Effector CD8-positive, alpha-beta T cell (primary cell): Measurements from ENCODE around the gene CBX8.

Experiments
- DNase-seq: peaks from one replicate; lab custom pipeline; 2025; lab: John Stamatoyannopoulos, UW

Gene CBX8

DNA sequence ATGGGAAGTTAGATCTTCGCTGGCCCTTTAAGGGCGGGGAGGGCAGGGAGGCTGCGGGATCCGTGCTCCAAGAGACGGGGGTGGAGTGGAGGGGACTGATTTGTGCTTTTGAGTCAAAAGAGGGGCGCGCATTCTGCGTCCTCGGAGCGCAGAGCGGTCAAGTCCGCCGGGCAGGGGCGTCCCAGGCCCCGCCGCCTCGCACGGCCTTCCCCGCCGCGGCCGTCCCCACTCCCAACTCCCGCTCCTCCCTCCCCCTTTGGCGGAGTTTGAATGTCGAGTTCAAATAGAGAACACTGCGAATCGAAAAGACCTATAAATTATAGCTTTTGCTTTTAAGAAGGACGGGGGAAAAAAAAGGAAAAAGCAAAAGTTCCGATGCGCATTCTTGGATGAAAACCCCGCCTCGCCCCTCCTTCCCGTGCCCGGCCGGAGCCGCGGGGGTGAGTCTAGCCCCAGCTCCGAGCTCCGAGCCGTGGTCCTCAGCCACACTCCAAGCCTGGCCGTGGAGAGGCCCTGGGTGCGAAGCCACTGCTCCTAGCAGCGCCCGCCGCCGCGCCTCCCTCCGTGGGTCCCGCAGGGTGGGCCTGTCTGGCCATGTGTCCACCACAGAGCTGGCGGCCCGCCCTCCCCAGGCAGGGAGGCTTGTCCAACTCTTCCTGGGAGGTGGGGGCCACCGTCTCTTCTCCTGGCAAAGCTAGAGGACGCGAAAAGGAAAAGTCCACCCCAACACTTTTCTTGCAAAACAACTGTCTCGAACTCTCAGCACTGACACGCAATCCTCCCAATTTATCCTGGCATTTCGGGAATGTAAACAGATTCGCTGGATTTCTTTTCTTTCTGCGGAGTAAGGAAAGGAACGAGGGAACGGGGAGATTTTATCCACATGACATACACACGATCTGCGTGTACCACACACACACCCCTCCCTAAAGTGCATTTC is 3.6 kb downstream of the CBX8 start:
- DNase-seq, result no peak

DNA sequence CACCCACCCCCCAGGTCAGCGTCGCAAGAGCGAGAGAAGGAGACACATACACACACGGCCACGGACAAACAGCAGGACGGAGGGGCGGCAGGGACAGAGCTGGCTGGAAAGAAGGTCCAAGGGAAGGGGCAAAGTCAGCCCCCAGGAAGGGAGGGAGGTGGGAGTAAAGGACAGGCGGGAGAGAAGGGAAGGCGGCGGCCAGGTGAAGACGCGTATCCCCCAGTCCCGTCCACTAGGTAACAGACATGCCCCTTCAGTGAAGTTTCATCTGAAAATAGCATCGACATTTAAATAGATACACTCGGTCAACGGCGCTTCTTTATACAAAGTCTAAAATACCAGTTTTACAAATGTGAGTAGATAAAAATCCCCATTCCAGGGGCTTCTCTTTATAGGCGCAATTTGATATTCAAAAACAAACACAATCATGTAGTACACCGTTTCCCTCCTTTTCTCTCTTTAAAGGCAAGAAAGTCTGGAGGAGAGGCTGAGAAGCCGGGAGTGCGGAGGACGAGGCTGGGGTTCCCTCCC is 4.5 kb downstream of the CBX8 start:
- DNase-seq, result no peak

DNA sequence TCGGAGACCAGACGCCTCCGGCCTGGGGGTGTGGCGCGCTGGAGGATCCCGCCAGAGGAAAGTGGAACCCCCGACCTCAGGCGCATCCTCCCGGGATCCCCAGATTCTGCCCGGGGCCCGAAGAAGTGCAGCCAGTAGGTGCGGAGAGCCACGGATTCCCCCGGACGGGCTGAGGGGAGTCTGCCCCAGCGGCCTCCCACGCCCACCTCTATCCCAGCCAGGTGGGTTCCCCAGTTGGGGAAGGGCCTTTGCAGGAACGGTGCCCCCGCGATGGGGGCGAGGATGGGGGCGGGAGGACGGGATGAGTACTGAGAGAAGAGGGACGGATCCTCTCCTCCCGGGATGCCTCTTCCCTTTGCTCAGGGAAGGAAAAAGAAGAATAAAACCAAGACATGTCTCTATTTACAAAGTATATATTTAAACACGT is 5.1 kb downstream of the CBX8 start:
- no peak for DNase-seq

DNA sequence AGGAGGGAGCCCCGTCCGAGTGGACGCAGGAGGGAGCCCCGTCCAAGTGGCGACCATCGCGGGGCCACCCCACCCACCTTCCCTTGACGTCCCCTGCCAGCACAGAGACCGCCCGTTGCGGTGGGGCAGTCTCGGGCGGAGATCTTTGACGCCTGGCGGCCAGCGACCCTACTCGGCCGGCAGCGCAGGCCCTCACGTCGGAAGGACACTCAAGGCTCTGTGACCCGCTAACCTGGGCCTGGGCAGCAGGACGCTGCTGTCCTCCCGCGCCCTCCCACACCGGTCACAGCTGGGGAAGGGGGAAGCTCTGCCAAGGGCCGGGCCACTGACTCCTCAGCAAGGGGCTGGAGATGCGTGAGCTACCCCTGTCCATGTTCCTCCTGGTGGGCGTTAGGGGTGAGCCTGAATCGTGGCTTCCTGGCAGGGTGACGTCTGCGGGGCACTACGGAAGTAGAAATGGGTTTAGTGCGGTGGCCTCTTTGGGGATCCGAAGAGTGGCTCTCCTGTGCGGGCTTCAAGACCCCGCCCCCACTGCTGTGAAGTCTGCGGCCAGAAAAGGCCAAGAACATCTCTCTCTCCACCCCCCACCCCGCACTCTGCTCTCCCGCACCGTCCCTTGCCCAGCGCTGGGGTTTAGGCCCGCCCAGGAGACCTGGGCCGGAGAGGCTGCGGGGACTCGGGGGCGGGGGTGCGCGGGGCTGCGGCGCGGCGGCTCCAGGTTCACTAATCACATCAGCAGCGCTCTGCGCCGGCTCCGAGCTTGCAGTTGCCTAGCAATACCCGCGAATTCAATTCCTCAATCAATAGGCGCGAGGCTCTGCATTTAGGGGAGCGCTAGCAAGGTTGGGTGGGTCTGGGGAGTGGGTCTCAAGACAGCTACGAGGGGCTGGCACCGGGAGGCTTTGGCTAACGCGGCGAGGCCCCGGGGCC is 5.8 kb downstream of the CBX8 start:
- no peak for DNase-seq

DNA sequence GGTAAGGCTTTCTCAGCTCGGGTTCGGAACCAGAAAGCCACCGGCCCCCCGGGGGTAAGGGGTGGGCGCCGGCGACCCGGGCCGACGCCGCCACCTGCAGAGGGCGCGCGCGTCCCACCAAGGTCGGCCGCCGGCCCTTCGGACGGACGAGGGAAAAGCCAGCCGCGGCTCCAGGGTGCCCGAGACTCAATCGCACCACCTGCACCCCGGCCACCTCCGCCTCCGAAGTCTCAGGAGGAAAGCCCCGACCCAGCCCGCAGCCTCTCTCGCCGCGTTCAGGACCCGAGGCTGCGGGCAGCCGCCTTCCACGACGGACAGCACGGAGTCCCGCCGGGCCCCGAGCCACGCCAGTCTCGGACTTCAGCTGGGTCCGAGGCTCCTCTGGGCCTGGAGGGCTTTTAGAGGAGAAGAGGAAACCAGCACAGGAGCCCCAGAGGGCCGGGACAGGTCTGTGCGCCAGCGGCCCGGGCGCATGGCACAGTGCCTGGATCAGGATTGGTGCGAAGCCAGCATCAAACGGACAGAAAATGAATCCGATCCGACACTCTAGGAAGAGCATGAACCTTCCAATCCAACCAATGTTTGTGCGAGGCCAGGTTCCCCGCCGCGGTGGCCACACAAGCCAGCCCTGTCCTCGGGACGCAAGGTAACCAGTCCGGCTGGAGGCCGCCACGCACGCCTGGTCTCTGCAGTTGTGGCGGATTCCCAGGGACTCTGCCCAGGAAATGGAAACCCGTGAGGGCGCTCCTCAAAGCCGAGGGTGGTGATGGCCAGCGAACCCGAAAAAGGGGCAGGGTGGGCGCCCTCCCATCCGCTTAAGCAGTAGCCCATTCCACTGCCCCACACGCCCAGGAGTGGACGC is 6.7 kb downstream of the CBX8 start:
- no peak for DNase-seq

DNA sequence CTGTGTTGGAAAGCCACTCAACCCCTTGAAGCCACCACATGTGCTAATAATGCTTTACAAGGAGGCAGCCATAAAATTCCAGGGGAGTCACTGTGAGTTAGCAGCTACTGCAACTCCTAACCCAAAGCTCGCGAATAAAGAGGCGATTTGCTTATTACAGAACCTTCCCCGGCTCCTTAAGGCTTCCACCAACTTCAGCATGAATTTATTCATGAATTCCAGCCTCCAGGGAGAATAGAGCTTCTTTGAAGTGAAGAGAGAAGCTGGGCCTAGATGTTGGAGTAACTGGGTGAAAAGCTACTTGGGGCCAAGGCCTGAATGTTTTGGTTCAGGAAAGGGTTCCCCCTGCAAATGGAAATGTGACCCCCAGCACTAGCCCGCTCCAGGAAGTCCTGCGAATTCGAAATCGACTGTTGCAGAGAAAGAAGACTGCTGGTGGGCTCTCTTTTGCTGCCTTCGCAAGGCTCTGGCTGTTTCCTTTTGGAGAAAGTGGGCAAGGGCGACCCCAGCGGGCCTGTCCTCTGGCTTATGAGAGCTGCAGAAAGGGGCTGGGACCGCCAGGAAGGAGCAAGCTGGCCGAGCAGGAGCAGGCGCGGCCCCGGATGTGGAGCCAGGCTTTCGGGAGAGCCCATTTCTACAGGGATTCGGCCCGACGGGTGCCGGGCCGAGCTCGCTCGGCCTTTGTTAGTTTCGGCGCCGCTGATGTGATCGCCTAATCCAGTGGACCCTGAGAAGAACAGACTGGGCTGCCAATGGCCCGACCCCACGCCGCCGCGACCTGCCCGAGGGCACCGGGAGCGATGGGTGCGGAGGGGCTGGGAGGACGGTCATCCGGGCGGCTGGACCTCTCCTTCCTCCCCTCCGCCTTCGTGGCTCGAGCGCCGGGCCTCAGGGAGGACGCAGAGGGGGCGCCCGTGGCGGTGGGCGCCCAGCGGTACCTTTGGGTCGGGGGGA is 7.6 kb downstream of the CBX8 start:
- no peak for DNase-seq

DNA sequence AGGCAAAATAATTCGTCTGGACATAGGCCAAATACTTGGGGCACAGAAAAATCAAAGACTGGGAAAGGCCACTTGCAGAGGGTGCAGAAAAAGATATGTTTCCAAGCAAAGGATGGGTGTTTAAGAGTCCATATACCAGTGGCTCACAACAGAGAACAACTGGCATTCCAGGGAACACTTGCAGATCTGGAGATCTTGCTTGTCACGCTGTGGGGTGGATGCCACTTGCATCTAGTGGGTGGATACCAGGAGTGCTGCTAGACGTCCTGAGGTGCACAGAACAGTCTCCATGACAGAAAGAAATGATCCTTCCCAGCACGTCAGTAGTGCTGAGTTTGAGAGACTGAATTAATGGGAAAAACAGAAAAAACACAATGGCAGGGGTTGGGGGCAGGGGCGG is 8.4 kb downstream of the CBX8 start:
- no peak for DNase-seq

DNA sequence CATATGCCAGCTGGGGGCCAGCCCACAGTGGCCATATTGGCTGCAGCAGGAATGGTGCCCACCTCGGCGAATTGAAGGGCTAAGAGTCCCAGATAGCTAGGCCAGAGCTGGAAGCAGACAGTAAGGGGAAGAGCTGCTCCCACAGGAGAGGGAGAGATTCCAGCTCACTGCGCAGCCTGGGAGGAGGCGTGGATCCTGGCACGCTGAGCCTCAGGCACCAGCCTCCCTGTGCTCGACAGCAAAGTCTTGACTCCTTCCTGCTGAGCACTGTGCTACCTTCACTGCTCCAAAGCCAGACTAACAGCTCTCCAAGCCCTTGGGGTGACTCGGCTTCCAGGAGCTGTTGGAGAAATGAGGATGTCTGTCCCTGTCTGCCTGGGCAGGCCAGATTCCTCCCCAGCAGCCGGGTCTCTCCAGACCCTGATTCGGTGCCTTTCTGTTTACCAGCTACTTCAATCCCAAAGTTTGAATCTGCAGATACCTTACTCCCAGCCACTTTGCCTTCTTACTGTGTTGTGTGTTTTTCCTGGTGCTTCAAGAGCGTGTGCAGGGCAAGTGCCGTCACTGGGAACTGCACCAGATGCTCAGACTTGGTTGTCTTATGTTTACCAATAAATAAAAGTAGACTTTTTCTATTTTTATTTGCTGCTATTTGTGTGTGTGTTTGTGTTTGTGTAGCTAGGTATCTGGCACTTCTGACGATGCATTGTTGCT is 9.8 kb downstream of the CBX8 start:
- no peak for DNase-seq

DNA sequence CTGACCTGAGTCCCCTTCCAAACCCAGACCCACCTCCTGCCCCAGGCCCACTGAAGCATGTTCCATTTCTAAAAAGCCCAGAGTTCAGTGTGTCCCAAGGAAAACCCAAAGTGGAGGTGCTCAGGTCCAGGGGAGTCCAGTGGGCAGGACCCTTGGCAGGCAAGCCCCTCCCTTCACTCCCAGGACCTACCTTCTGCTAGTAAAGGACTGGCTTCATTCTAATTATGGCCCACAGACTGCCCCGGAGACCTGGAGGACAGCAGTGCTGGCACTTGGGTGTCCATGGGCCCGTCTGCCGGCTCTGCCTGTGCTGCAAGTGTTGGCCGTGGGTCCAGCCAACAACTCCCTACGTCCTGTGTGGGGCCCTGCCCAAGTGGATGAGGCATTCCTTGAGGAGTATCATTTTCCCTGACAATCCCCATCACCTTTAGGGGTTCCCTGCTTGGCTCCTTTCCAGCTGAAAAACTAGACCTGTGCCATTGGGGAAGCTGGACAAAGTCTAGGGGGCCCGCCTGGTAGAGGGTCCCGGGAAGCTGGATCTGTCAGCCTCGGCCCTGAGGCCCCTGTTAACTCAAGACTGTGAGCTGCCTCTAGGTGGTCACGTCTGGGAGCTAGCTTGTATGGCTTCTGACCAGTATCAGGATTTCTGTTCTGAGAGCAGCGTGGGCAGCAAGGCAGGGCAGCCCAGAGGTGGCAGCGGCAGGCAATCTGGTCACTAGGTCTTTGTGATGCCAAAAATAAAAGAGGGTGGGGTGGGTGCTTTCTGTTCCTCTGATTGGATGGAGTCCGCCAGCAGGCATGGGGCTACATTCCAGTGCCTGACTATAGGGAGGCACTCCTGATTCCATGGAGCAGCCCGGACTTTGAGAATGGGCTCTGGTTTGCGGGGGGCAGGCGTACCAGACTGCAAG is 10.7 kb downstream of the CBX8 start:
- no peak for DNase-seq

DNA sequence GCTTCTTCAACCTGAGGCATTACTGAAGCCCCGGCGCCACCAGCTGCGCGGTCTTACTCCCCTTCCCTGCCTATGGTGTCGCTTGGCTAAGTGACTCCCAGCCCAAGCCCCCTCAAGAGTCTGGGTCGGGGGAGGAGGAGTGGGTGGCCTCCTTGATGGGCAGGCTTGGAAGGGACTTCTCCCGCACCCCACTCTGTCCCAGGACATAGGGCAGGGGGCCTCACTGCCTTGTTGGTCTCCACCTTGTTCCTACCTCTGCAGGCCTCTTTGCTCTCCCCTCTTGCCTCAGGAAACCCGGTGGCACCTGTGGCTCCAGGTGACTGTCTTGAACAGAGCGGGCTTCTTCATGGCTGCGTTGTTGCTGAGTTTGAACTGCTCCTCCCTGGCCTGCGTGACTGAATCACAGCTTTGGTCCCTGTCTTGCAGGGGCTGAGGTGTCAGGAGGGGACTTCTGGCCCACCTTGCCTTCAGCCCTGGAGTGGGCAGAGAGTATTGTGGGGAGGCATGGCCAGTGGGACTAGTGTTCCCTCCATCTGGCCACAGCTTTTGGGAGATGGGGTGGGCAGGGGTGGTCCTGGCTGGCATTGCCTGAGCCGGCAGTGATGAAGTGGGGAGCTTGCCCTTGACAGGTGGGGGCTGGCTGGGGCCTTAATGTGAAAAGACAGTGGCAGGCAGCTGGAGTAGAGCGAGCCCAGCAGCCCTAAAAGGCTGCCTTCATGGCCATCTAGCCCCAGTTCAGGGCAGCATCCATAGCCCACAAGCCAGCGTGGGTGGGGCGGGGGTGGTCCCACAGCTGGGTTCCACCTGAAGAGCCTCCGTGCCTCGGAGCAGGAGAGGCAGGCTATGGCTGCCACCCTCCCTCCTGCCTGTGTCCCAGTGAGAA is 11.6 kb downstream of the CBX8 start:
- no peak for DNase-seq

DNA sequence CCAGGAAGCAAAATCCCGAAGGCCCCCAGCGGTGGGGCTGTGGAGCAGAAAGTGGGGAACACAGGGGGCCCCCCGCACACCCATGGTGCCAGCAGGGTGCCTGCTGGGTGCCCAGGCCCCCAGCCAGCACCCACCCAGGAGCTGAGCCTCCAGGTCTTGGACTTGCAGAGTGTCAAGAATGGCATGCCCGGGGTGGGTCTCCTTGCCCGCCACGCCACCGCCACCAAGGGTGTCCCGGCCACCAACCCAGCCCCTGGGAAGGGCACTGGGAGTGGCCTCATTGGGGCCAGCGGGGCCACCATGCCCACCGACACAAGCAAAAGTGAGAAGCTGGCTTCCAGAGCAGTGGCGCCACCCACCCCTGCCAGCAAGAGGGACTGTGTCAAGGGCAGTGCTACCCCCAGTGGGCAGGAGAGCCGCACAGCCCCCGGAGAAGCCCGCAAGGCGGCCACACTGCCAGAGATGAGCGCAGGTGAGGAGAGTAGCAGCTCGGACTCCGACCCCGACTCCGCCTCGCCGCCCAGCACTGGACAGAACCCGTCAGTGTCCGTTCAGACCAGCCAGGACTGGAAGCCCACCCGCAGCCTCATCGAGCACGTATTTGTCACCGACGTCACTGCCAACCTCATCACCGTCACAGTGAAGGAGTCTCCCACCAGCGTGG is 12.4 kb downstream of the CBX8 start:
- DNase-seq, result no peak

DNA sequence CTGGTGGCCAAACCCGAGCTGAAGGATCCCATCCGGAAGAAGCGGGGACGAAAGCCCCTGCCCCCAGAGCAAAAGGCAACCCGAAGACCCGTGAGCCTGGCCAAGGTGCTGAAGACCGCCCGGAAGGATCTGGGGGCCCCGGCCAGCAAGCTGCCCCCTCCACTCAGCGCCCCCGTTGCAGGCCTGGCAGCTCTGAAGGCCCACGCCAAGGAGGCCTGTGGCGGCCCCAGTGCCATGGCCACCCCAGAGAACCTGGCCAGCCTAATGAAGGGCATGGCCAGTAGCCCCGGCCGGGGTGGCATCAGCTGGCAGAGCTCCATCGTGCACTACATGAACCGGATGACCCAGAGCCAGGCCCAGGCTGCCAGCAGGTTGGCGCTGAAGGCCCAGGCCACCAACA is 13.0 kb downstream of the CBX8 start:
- no peak for DNase-seq

DNA sequence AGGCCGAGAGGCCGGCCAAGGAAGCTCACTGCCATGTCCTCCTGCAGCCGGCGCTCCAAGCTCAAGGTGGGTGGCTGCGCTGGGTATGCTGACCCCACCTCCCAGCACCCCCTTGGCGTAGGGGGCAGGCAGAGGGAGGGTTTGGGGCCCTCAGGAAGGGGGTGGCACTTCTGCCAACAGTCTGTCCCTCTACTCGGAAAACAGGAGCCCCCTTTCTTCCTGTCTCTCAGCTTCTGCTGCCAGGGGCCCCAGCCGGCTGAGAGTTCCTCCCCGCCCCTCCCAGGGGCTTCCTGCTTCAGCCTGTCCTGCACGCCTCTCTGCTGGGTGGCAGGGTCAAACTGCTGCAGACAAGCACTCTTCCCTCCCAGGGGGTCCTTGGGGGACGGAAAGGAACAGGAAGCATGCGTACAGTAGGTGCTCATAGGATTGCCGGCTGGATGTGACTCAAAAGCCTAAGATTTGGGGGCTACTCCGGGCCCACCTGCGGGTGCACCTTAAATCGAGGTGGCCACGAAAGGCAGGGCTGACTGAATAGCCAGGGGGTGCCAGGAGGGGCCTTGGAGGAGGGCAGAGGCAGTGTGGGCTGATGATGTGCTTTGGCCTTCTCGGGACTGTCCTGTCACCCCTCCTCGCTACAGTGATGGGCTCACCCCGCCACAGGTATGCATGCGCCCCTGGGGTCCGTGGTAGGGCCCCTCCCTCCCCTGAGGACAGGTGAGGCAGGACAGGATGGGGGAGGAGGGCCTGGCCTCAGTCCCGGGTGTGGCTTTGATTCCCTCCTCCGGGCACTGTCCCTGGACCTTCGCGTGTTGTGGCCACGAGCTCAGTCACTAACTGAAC is 14.9 kb downstream of the CBX8 start:
- DNase-seq, result no peak

DNA sequence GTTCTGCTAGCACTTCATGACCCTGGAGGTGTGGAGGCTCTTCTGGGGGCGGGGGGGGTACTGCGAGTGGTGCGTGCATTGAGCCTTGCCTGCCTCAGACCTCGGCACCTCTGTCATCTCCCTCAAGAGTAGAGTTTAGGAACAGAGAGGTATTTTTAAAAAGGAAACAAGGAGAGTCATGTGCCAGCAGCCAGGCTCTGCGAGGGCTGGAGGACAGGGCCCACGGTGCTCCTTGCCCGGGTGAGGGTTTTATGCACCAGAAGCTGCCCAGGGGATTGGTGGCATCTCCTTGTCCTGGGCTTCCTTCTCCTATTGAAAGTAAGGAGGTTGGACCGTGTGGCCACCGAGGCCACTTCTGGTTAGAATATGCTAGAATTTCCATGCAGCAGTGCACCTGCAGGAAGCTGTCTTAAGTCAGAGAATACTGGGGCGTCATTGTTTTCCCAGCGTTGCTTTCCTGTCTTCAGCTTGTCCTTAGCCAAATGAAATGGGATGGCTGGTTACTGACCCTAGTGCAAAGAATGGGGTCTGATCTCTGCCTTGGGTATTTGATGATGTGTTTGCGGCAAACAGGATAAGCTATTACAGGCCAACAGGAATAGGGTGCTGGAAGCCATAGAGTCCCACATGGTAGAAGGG is 15.7 kb downstream of the CBX8 start:
- DNase-seq, result no peak

DNA sequence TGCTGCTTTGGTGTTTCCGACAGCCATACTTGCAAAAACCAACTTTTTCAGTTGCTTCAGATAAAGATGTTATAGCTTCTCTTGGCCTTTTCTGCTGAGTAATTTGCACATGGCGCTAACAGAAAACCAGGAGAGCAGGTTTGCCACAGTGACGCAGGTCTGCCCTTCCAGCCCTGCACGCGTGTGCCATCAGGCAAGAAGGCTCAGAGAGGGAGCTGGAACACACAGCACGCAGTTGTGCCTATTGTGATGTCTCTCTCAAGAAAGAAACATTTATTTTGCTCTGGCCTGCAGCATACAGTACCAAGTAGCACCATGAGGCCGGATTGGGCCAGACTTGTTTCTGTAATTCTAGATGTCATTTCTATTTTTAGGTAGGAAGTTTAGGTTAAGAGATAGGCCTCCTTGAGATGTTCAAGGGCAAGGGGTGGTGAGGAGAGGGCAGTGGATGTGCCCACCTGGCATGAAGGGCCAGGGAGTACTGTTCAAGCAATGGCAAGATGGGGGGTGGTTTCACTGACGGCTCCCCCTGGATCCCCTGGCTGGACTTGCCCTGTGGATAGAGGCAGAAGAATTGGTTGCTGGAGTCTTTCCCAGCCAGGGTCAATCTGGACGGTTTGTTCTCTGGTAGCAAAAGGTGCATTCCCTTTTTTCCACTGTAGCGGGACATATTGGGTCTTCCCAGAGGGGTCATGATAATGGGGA is 17.1 kb downstream of the CBX8 start:
- DNase-seq, result no peak
